SK-N-SH (cell line): ENCODE measurements around the gene ADK. TPM values are rescaled to one million over a fixed set of nuclear protein-coding genes. Genes with fewer than 3 reads are reported as not detected.

Source experiments
- CTCF ChIA-PET: fragments of 300-600, 350-600 bp; formaldehyde crosslinking; extraction: SDS; loops from one replicate; lab custom pipeline; 2021; lab: Yijun Ruan, JAX
- POLR2A ChIA-PET: fragments of 350-600 bp; sonication (Branson Sonifier 250); formaldehyde crosslinking; extraction: SDS; loops from one replicate; lab custom pipeline; 2020; ENCODE audit warnings: antibody characterized with exemption, inconsistent platforms; lab: Yijun Ruan, JAX
- DNase-seq: peaks from one replicate; pipeline ENCODE4 v3.0.0; 2012
- H2AFZ ChIP-seq: fragments of 200-600 bp; sonication (generic); 2 replicates; pipeline ENCODE4 v1.8.1; 2016; ENCODE audit warnings: antibody characterized with exemption, mild to moderate bottlenecking, low read depth
- H3F3A ChIP-seq: fragments of 200-600 bp; sonication (generic); replicated peaks from 2 replicates; pipeline ENCODE3; 2016; ENCODE audit warnings: antibody characterized with exemption, mild to moderate bottlenecking; ENCODE audit not compliant: insufficient read depth
- H3K27ac ChIP-seq, 2 experiments: fragments of 200-500 bp in 1 of 2; fragments of 200-600 bp in 1 of 2; sonication (Bioruptor generic) in 1 of 2; sonication (generic), shearing (Covaris generic) in 1 of 2; 2 replicates each; pipeline versions ENCODE4 v1.5.1 to v1.6.1; 2014 to 2016; ENCODE audit warnings: low read depth in 2 of 2, inconsistent platforms in 1 of 2, low read length in 1 of 2, mild to moderate bottlenecking in 1 of 2, mixed read lengths in 1 of 2
- H3K27me3 ChIP-seq: fragments of 200-600 bp; sonication (generic), shearing (Covaris generic); 2 replicates; pipeline ENCODE4 v1.6.1; 2016; ENCODE audit warnings: mixed run types; ENCODE audit not compliant: insufficient read depth
- H3K36me3 ChIP-seq, 2 experiments: fragments of 200-500 bp in 1 of 2; fragments of 200-600 bp in 1 of 2; sonication (Bioruptor generic) in 1 of 2; sonication (generic) in 1 of 2; replicated peaks in 1 of 2; 2 replicates each; pipeline versions ENCODE3 to v1.5.1; 2014 to 2016; ENCODE audit warnings: low read length in 1 of 2, mild to moderate bottlenecking in 1 of 2; ENCODE audit not compliant: insufficient read depth in 2 of 2, control insufficient read depth in 1 of 2
- H3K4me1 ChIP-seq, 2 experiments: fragments of 200-500 bp in 1 of 2; fragments of 200-600 bp in 1 of 2; sonication (Bioruptor generic) in 1 of 2; sonication (generic), shearing (Covaris generic) in 1 of 2; 2 replicates each; pipeline versions ENCODE4 v1.5.1 to v1.6.1; 2014 to 2016; ENCODE audit warnings: low read depth in 1 of 2, low read length in 1 of 2, mixed run types in 1 of 2; ENCODE audit not compliant: insufficient read depth in 2 of 2, control insufficient read depth in 1 of 2
- H3K4me2 ChIP-seq: fragments of 200-600 bp; sonication (generic), shearing (Covaris generic); 2 replicates; pipeline ENCODE4 v1.6.1; 2017; ENCODE audit warnings: mixed run types
- H3K4me3 ChIP-seq, 2 experiments: fragments of 200-500 bp in 1 of 2; fragments of 200-600 bp in 1 of 2; sonication (Bioruptor generic) in 1 of 2; sonication (generic), shearing (Covaris generic) in 1 of 2; 2 replicates each; pipeline versions ENCODE4 v1.5.1 to v1.8.1; 2014 to 2016; ENCODE audit warnings: low read depth in 2 of 2, inconsistent platforms in 1 of 2, low read length in 1 of 2, mild to moderate bottlenecking in 1 of 2, mixed read lengths in 1 of 2, moderate library complexity in 1 of 2
- H3K79me2 ChIP-seq: fragments of 200-600 bp; sonication (generic); 2 replicates; pipeline ENCODE4 v1.8.1; 2017; ENCODE audit warnings: mild to moderate bottlenecking; ENCODE audit not compliant: insufficient read depth
- H3K9ac ChIP-seq: fragments of 200-600 bp; sonication (generic); 2 replicates; pipeline ENCODE4 v1.6.1; 2017; ENCODE audit warnings: mixed run types
- H3K9me2 ChIP-seq: fragments of 200-600 bp; sonication (generic); 2 replicates; pipeline ENCODE4 v1.6.1; 2017; ENCODE audit warnings: mixed run types
- H3K9me3 ChIP-seq: fragments of 200-600 bp; sonication (generic); 2 replicates; pipeline ENCODE4 v1.6.1; 2017; ENCODE audit warnings: mixed run types, mild to moderate bottlenecking, moderate library complexity
- H4K20me1 ChIP-seq: fragments of 200-600 bp; sonication (generic); 2 replicates; pipeline ENCODE4 v1.6.1; 2017; ENCODE audit warnings: mild to moderate bottlenecking, mixed run types; ENCODE audit not compliant: insufficient read depth
- FOXJ3 ChIP-seq: sonication (generic); formaldehyde crosslinking; IDR thresholded peaks from 2 replicates; pipeline ENCODE4 v1.5.1; 2020; ENCODE audit warnings: mild to moderate bottlenecking, missing genetic modification reagents
- FOXM1 ChIP-seq: IDR thresholded peaks from 2 replicates; pipeline ENCODE4 v1.4.0; 2012; ENCODE audit warnings: low read depth, mild to moderate bottlenecking
- GABPA ChIP-seq: IDR thresholded peaks from 2 replicates; pipeline ENCODE4 v1.4.0; 2012; ENCODE audit warnings: low read depth, mild to moderate bottlenecking
- JUND ChIP-seq: IDR thresholded peaks from 2 replicates; pipeline ENCODE4 v1.4.0; 2012
- MEF2A ChIP-seq: IDR thresholded peaks from 2 replicates; pipeline ENCODE4 v1.4.0; 2012; ENCODE audit warnings: low read depth, borderline replicate concordance
- NFIC ChIP-seq: IDR thresholded peaks from 2 replicates; pipeline ENCODE4 v1.4.0; 2012; ENCODE audit warnings: borderline replicate concordance
- RAD21 ChIP-seq: IDR thresholded peaks from 2 replicates; pipeline ENCODE4 v1.6.1; 2012; ENCODE audit warnings: mild to moderate bottlenecking, low read length
- RFX5 ChIP-seq: IDR thresholded peaks from 2 replicates; pipeline ENCODE4 v1.6.1; 2012; ENCODE audit warnings: mild to moderate bottlenecking, improper control_type of control experiment, low read length
- RXRA ChIP-seq: IDR thresholded peaks from 2 replicates; pipeline ENCODE4 v1.4.0; 2012; ENCODE audit warnings: low read depth, mild to moderate bottlenecking, borderline replicate concordance
- TEAD4 ChIP-seq: IDR thresholded peaks from 2 replicates; pipeline ENCODE4 v1.4.0; 2012; ENCODE audit warnings: mild to moderate bottlenecking, borderline replicate concordance; ENCODE audit not compliant: insufficient read depth
- WGBS: methylation state at CpG from one replicate; pipeline ENCODE4 v1.1.6; 2017; ENCODE audit warnings: low lambda C conversion rate; 5-methylcytosine and 5-hydroxymethylcytosine counted together
- polyA plus RNA-seq, 3 experiments: library from polyadenylated mRNA; depleted of rRNA; stranded (reverse); fragments of >200 nt; gene quantifications; 2 replicates each; pipeline ENCODE4 v1.2.3, GENCODE V29; 2012
- TF ChIP-seq, protein P1 (sequence below): IDR thresholded peaks from 2 replicates; pipeline ENCODE4 v1.4.0; 2012; ENCODE audit warnings: low read depth
- TF ChIP-seq, protein P2 (sequence below): fragments of 150-350 bp; IDR thresholded peaks from 2 replicates; pipeline ENCODE4 v1.6.1; 2016; ENCODE audit warnings: mild to moderate bottlenecking, low read depth, low read length
- TF ChIP-seq, protein P3 (sequence below): IDR thresholded peaks from 2 replicates; pipeline ENCODE4 v1.4.0; 2012; ENCODE audit warnings: low read depth, borderline replicate concordance
- TF ChIP-seq, protein P4 (sequence below): IDR thresholded peaks from 2 replicates; pipeline ENCODE4 v1.4.0; 2012; ENCODE audit warnings: low read depth, borderline replicate concordance
- TF ChIP-seq, protein P5 (sequence below): IDR thresholded peaks from 2 replicates; pipeline ENCODE4 v1.6.1; 2012; ENCODE audit warnings: mild to moderate bottlenecking, low read depth, low read length, moderate library complexity
- TF ChIP-seq, protein P6 (sequence below): fragments of 200-600 bp; sonication (generic); IDR thresholded peaks from 2 replicates; pipeline ENCODE4 v1.6.1; 2017; ENCODE audit warnings: antibody characterized with exemption, mild to moderate bottlenecking, moderate library complexity

ADK gene
- polyA plus RNA-seq, 1 of the 3 experiments (the other 2 are of a cell fraction): 25.1 TPM

DNA sequence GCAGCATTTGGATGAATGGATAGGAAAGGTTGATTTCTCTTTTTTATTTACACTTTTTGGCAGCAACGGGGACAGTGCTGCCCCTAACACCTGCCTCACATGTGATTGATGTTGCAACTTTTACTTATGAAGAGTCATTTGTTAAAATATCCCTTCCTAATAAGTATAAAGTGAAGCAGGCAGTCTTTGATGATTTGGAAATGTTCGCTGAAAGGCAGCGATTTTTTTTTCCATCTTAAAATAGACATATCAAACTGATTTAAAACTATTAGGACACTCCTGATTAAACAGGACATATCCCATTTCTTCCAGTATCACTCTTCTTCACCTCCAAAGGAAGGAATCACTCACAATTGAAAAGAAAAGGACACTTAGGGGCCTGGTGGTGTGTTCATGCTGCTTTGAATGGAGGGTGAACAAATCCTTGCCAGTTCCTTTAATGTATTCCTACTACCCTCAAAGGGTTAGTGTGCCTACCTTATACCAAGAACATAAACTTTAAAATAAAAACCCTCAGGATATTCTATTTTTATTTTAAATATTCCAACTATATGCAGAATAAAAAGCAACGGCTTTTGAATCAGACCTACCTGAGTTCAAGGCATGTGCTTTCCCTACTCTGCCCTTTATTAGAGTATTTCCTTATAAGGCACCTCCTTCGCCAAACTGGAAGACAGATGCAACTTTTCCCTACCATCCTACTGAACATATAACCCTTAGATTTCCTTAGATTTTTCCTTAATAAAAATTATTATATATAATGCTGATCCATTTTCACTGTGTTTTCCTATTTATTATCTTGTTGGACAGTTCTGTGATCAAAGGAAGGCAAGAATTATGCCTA, 1.1 kb downstream of the ADK start:
- Histone ChIP-seq H3K79me2 (peaks cover 64% of the 10 kb centered on the region), H3K27ac (peak overlapping the region; percentile 84 to 89; a peak in 3 of 4 replicates), H3K9ac (peak overlapping the region; percentile 90), H4K20me1 (no peaks in the 10 kb centered on the region), H3K4me3 (peak overlapping the region; percentile 89 to 97), H3K9me3 (no peaks in the 10 kb centered on the region), H3K36me3 (peaks cover 0 to 8% of the 10 kb centered on the region in 2 experiments), H3F3A (peaks cover 3% of the 10 kb centered on the region), H3K4me2 (peak overlapping the region; percentile 88), H3K9me2 (no peaks in the 10 kb centered on the region)
- POLR2A ChIA-PET: no interaction called here
- CTCF ChIA-PET: interaction anchor here (0.7 to 1.9 kb wide), 4 partner anchors 10 to 77 kb away, joined by 3 to 4 read pairs (median 3); no protein-coding TSS in a partner anchor
- DNase-seq: no peak
- TF ChIP-seq JUND (no peak), RAD21 (no peak), RFX5 (no peak), FOXJ3 (no peak), MEF2A (no peak), FOXM1 (no peak), GABPA (no peak), NFIC (no peak)
- TF ChIP-seq, protein P1, sequence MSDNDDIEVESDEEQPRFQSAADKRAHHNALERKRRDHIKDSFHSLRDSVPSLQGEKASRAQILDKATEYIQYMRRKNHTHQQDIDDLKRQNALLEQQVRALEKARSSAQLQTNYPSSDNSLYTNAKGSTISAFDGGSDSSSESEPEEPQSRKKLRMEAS: no peak
- TF ChIP-seq, protein P2, sequence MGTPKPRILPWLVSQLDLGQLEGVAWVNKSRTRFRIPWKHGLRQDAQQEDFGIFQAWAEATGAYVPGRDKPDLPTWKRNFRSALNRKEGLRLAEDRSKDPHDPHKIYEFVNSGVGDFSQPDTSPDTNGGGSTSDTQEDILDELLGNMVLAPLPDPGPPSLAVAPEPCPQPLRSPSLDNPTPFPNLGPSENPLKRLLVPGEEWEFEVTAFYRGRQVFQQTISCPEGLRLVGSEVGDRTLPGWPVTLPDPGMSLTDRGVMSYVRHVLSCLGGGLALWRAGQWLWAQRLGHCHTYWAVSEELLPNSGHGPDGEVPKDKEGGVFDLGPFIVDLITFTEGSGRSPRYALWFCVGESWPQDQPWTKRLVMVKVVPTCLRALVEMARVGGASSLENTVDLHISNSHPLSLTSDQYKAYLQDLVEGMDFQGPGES: no peak
- TF ChIP-seq, protein P3, sequence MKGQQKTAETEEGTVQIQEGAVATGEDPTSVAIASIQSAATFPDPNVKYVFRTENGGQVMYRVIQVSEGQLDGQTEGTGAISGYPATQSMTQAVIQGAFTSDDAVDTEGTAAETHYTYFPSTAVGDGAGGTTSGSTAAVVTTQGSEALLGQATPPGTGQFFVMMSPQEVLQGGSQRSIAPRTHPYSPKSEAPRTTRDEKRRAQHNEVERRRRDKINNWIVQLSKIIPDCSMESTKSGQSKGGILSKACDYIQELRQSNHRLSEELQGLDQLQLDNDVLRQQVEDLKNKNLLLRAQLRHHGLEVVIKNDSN: no peak
- TF ChIP-seq, all 33 proteins: peak for 0
- Histone ChIP-seq H2AFZ (peak overlapping the region; percentile 95), H3K4me1 (peaks cover 6 to 12% of the 10 kb centered on the region in 2 experiments; a peak in 3 of 4 replicates), H3K27me3 (no peaks in the 10 kb centered on the region)
- 22% methylated on average over 5 of the region's 5 CpGs for WGBS

DNA sequence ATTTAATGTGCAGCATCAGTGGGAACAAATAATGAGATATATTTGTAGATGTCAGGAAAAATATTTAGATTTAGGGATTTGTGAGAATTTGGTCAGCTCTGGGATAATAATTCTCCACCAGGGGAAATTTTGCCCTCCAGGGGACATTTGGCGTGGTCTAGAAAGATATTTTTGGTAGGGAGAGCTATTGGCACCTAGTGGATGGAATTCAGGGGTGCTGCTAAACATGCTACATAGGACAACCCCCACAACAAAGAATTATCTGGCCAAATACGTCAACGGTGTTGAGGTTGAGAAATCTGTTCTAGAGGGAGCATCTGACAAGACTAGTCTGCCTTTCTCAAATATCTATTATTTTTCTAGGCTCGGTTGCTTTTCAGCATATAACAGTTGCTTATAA, 2.1 kb downstream of the ADK start:
- H3F3A ChIP-seq: peaks cover 3% of the 10 kb centered on the region
- ChIA-PET CTCF (interaction anchor here (0.7 to 1.1 kb wide), 3 partner anchors 9 to 61 kb away, joined by 3 read pairs; no protein-coding TSS in a partner anchor), POLR2A (no interaction called here)
- no peak overlapping the region for H3K27ac ChIP-seq
- 85% methylated on average over 4 of the region's 4 CpGs for WGBS
- H3K4me1 ChIP-seq: peaks cover 6 to 12% of the 10 kb centered on the region in 2 experiments; a peak in 3 of 4 replicates
- H3K9ac ChIP-seq: no peak overlapping the region
- no peaks in the 10 kb centered on the region for H4K20me1 ChIP-seq
- peak overlapping the region; percentile 39; the same call in 1 of the 2 replicates for H3K4me2 ChIP-seq
- no peaks in the 10 kb centered on the region for H3K27me3 ChIP-seq
- H3K36me3 ChIP-seq: no peaks in the 10 kb centered on the region
- no peaks in the 10 kb centered on the region for H3K9me2 ChIP-seq
- H3K79me2 ChIP-seq: peaks cover 54% of the 10 kb centered on the region
- no peaks in the 10 kb centered on the region for H3K9me3 ChIP-seq
- no peak overlapping the region for H2AFZ ChIP-seq
- DNase-seq: peak; percentile 24
- H3K4me3 ChIP-seq: no peak overlapping the region; a peak in 1 of 4 replicates
- TF ChIP-seq, protein P4, sequence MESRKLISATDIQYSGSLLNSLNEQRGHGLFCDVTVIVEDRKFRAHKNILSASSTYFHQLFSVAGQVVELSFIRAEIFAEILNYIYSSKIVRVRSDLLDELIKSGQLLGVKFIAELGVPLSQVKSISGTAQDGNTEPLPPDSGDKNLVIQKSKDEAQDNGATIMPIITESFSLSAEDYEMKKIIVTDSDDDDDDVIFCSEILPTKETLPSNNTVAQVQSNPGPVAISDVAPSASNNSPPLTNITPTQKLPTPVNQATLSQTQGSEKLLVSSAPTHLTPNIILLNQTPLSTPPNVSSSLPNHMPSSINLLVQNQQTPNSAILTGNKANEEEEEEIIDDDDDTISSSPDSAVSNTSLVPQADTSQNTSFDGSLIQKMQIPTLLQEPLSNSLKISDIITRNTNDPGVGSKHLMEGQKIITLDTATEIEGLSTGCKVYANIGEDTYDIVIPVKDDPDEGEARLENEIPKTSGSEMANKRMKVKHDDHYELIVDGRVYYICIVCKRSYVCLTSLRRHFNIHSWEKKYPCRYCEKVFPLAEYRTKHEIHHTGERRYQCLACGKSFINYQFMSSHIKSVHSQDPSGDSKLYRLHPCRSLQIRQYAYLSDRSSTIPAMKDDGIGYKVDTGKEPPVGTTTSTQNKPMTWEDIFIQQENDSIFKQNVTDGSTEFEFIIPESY: no peak
- TF ChIP-seq, protein P5, sequence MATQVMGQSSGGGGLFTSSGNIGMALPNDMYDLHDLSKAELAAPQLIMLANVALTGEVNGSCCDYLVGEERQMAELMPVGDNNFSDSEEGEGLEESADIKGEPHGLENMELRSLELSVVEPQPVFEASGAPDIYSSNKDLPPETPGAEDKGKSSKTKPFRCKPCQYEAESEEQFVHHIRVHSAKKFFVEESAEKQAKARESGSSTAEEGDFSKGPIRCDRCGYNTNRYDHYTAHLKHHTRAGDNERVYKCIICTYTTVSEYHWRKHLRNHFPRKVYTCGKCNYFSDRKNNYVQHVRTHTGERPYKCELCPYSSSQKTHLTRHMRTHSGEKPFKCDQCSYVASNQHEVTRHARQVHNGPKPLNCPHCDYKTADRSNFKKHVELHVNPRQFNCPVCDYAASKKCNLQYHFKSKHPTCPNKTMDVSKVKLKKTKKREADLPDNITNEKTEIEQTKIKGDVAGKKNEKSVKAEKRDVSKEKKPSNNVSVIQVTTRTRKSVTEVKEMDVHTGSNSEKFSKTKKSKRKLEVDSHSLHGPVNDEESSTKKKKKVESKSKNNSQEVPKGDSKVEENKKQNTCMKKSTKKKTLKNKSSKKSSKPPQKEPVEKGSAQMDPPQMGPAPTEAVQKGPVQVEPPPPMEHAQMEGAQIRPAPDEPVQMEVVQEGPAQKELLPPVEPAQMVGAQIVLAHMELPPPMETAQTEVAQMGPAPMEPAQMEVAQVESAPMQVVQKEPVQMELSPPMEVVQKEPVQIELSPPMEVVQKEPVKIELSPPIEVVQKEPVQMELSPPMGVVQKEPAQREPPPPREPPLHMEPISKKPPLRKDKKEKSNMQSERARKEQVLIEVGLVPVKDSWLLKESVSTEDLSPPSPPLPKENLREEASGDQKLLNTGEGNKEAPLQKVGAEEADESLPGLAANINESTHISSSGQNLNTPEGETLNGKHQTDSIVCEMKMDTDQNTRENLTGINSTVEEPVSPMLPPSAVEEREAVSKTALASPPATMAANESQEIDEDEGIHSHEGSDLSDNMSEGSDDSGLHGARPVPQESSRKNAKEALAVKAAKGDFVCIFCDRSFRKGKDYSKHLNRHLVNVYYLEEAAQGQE: no peak
- no peak for TF ChIP-seq RXRA
- no peak for TF ChIP-seq RAD21
- TF ChIP-seq, protein P6, sequence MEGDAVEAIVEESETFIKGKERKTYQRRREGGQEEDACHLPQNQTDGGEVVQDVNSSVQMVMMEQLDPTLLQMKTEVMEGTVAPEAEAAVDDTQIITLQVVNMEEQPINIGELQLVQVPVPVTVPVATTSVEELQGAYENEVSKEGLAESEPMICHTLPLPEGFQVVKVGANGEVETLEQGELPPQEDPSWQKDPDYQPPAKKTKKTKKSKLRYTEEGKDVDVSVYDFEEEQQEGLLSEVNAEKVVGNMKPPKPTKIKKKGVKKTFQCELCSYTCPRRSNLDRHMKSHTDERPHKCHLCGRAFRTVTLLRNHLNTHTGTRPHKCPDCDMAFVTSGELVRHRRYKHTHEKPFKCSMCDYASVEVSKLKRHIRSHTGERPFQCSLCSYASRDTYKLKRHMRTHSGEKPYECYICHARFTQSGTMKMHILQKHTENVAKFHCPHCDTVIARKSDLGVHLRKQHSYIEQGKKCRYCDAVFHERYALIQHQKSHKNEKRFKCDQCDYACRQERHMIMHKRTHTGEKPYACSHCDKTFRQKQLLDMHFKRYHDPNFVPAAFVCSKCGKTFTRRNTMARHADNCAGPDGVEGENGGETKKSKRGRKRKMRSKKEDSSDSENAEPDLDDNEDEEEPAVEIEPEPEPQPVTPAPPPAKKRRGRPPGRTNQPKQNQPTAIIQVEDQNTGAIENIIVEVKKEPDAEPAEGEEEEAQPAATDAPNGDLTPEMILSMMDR: peak; percentile 55
- TF ChIP-seq RFX5: no peak
- TF ChIP-seq TEAD4: no peak
- no peak for TF ChIP-seq MEF2A
